GM11168 (cell line): ENCODE measurements around the gene SERINC5.

Experiments used
- in situ Hi-C: fragments of 300-500 bp; cut with MboI; formaldehyde crosslinking; loops from one replicate; pipeline ENCODE4 v1.12.0; 2022; ENCODE audit warnings: low sequenced_read_pairs; ENCODE audit not compliant: unreplicated experiment

The SERINC5 gene

DNA sequence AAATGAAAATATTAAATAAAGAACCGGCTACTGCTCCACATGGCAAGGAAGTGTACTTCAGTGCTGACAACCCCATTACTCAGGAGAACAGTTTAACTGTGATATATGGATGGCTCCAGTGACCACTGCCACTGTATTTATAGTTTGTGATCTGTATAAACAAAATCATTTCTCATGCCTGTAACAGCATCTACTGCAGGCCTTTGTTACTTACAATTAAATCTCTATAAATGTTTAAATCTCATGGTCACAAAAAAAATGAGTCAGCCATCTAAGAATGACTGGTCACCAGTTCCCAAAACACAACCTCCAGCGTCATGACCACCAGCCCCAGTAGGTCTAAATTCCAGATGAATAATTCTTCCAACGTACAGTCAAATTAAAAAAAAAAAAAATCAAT, 24.6 kb downstream of the SERINC5 start:
- in situ Hi-C loops: no loop called here

- in situ Hi-C loops: no loop called here
These were observed 25.4 kb downstream of the SERINC5 start for GRCh38 chr5:80230269-80230992.

DNA sequence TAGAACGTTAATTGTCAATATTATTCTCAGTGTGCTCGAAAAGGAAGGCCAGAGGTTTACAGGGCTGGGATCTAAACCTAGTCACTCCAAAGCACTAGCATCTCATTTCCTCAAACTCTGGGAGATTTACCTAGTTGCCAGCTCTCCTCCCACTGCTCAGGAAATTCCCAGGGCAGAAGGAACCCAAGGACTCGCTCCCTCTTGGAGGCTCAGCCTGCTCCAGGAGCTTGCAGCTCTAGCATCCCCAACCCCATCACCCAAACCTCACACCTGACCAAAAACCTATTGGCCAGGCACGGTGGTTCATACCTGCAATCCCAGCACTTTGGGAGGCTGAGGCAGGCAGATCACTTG, 26.0 kb downstream of the SERINC5 start:
- in situ Hi-C loops: no loop called here

DNA sequence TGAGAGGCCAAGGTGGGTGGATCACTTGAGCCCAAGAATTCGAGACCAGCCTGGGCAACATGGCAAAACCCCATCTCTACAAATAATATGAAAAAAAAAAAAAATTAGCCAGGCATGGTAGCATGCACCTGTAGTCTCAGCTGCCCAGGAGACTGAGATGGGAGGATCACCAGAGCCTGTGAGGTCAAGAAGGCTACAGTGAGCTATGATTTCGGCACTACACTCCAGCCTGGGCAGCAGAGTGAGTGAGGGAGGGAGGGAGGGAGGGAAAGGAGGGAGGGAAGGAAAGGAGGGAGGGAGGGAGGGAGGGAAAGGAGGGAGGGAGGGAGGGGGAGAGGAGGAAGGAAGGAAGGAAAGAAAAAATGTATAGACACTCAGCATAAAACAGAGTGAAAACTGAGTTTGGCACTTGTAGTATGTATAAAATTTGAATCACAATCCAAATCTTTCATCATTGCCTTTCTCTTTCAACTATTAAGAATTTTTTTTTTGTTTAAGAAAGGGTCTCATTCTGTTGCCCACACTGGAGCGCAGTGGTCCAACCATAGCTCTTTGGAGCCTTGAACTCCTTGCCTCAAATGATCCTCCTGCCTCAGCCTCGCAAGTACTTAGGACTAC, 27.8 kb downstream of the SERINC5 start:
- in situ Hi-C loops: no loop called here

GRCh38 chr5:80225934-80226326, 29.9 kb downstream of the SERINC5 start:
- in situ Hi-C loops: no loop called here

- in situ Hi-C loops: no loop called here
These were observed 30.5 kb downstream of the SERINC5 start for GRCh38 chr5:80225189-80225933.

GRCh38 chr5:80223561-80223960, 32.3 kb downstream of the SERINC5 start:
- in situ Hi-C loops: no loop called here

GRCh38 chr5:80220245-80220897, 35.5 kb downstream of the SERINC5 start:
- in situ Hi-C loops: no loop called here

DNA sequence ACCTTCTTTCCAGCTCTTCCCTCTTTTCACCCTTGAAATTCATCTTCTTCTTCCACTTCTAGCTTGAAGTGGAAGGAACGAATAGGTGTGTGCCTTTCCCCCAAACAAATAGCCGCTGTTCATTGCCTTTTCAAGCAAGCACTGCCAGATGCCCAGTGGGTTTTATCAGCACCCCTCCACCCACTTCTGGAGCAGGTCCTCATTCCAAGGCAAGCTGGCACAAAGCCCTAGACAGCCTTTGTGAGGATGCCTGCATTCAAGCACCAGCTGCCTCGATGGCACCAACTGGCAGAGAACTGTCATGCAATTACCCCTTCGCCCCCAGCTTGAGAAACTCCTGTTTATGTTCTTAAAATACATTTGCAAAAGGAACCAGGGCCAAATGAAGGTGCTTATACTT, 36.5 kb downstream of the SERINC5 start:
- in situ Hi-C loops: no loop called here

DNA sequence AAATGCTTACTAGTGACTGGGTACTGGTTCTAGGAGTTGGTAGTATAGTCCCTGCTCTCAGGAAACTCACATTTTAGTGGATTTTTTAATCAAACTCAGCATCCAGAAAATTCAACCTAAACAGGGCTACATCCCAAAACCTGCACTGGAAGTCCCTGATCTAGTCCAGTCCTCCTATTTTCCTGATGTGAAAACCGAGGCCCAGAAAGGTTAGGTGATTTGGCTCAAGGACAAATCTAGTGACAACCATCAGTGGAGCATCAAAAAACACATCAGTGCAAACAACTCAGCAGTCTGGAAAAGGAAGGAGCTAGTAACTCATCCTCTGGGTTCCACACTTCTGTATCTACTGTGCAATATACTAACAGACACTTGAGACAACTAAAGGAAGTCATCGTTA, 38.2 kb downstream of the SERINC5 start:
- in situ Hi-C loops: no loop called here

DNA sequence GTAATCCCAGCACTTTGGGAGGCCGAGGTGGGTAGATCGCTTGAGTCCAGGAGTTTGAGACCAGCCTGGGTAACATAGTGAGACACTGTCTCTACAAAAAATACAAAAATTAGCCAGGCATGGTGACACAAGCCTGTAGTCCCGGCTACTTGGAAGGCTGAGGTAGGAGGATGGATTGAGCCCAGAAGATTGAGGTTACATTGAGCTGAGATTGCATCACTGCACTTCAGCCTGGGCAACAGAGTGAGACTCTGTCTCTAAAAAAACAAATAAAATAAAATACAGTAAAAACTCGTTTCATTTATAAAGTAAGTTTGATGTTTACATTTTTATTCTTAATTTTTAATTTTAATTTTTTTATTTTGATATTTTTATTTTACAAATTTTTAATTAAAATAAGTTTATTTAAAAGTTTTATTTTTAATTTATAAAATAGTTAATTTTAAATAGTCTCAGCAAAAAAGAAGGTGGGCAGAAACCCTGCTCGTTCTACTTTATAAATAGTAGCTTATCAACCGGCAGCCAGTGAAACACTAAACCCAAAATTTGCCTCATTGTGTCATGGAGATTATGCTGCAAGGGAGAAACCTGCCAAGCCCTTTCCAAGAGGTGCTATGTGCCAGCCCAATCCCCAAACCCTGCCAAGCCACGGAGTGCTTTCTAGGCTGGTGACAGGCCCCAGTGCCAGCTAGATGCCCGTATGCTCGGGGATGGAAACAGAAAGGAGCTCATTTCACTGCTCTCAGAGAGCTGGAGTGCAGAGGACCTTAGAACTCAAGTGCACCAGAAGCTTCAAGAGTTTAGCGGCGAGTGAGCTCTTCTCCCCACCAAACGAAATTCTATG, 38.9 kb downstream of the SERINC5 start:
- in situ Hi-C loops: no loop called here

DNA sequence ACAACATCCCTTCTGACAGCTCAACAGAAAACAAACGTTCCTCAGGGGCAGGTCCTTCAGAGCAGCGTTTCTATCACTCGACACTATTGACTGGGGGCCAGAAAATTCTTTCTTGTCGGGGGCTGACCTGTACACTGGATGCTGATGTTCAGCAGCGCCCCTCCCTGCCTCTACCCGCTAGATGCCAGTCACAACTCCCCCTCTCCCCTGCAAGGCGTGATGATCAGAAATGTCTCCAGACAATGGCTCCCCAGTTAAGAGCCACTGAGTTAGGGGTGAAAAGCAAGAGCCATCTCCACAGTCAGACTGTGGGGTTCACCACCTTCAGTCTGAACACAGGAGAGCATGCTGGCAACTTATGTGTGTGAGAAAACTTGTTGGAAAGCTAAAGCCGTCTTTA, 39.8 kb downstream of the SERINC5 start:
- in situ Hi-C loops: no loop called here

DNA sequence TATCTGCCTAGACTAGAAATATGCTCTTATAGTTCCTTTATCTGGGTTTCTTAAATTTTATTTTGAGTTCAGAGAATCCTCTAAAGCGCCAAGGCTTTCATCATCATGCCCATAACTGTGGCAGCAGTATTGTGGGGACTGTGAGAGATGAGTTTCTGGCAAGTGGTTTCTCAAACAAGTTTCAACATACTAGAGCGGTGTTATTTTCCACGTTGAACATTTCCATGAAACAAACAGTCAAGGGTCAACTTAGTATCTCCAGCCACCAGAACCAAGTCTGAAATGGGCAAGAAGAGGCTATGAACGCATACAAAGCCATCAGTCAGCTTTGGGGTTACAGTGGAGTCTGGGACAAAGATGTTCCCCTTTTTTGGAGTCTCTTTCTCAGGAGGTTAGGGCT, 40.3 kb downstream of the SERINC5 start:
- in situ Hi-C loops: no loop called here

DNA sequence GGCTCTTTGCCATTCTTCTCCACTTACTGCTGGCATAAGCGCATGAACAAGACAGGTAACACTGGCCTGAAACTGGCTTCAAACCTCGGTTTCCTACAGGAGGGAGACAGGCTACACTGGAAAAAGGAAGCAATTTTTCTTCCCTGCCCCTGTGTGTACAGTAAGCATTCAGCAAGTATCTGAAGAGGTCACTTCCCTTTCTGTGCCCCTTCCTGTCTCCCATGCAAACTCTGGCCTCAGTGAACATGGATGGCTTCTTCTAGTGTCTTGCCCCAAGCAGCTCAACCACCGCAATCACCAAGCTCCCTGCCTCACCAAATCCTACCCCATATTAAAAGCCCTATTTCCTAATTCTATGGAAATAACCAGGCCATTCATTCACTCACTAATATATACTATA, 42.4 kb downstream of the SERINC5 start:
- in situ Hi-C loops: no loop called here

DNA sequence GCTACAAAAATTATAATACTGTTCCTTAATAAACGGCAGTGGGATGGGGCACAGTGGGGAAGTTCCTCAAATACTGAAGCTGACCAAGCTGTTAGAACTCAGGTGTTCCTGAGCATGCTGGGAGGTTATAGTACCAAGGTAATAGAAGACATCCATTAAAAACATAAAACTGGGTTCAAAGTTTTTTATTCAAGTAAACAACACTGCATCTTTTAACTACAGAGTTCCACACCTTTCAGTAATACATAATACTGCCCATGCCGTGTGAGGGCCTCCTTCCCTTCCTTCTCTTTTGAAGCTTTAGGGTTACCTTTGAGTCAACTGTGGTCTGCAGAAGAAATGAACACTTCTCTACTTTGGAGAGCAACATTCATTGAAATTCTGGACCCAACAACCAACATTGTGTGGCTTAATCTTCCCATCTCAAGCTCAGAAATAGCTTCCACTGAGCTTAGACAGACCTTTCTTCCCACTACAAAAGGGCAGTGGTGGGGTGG, 43.6 kb downstream of the SERINC5 start:
- in situ Hi-C loops: no loop called here

- in situ Hi-C loops: no loop called here
These were observed 44.5 kb downstream of the SERINC5 start for GRCh38 chr5:80211327-80211726.

DNA sequence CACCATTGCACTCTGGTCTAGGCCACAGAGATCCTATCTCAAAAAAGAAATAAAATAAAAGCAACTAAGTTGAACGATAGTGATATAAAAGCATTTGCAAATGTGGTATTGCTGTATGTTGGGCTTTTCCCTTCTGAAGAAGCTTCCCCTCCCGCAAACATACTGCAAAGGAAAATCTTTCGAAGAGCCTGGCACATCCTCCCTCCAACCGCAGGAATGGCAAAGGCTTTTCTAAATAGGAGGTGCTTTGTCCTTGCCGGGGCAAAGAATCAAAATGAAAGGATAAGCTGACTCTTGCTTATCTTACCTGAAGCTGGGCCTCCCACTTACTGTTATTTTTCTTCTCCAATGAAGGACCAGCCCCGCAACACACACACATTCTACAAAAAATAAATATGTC, 45.8 kb downstream of the SERINC5 start:
- in situ Hi-C loops: no loop called here

- in situ Hi-C loops: no loop called here
These were observed 47.5 kb downstream of the SERINC5 start for GRCh38 chr5:80208381-80208780.

- in situ Hi-C loops: no loop called here
These were observed 48.0 kb downstream of the SERINC5 start for GRCh38 chr5:80207832-80208231.

DNA sequence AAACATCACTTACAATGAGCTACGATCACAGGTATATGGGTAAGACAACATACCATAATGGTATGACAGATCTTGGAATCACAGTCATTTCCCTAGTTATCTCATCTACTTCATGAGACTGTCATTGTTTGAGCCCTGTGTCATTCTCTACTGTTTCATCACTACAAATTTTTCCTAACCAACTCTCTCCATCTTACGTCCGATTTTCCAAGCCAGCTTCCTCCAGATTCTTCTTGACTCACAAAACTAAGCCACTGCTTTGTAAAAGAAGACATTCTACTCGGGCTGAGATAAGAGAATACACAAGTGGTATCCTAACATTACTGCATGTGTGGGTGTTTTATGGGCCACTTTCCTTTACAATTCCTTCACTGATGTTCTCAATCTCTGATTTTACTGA, 49.6 kb downstream of the SERINC5 start:
- in situ Hi-C loops: no loop called here
